ENCODE data around the gene CNTNAP2. TPM values are rescaled to one million over a fixed set of nuclear protein-coding genes. Genes with fewer than 3 reads are reported as not detected.

The CNTNAP2 gene
- total RNA-seq (2022; extraction: Qiagen RNA extraction; ENCODE audit: low read depth), result 0.02 to 0.03 TPM (median 0.02 TPM) in 3 of 5 replicates, not detected in the others

GRCh38 chr7:146116521-146117222 lies at the start of gene CNTNAP2:
CNTNAP2 (plus strand) TSS chr7:146116801; CDS start chr7:146116877, 76 bp downstream.

All from A549 treated with RU486 at 1 μM for 4 hours (cell line).